ENCODE data around the gene WWOX. TPM values are rescaled to one million over a fixed set of nuclear protein-coding genes. Genes with fewer than 3 reads are reported as not detected.

The WWOX gene
- total RNA-seq, 1 donor from 2014 or later, result 28.2 TPM

- Mint-ChIP-seq H3K4me1 (ENCODE audit: unreplicated experiment) (peaks cover 5% of the 10 kb centered on the region), H3K27ac (no peak overlapping the region), H3K4me3 (no peak overlapping the region), H3K9me3 (no peaks in the 10 kb centered on the region), H3K27me3 (no peaks in the 10 kb centered on the region), H3K36me3 (peaks cover 3% of the 10 kb centered on the region)
- no peak for DNase-seq (ENCODE audit: extremely low spot score, unreplicated experiment)
- no peak for TF ChIP-seq CTCF (conservative IDR thresholded peaks at IDR 0.05)
Measured at GRCh38 chr16:78155791-78156345, 56.4 kb downstream of the WWOX start.

GRCh38 chr16:78161023-78161729 is 61.7 kb downstream of the WWOX start:
- no peaks in the 10 kb centered on the region for H3K27me3 Mint-ChIP-seq
- H3K4me1 Mint-ChIP-seq (ENCODE audit: unreplicated experiment), result peaks cover 1% of the 10 kb centered on the region
- H3K9me3 Mint-ChIP-seq, result peaks cover 5% of the 10 kb centered on the region
- H3K27ac Mint-ChIP-seq, result no peak overlapping the region
- no peak overlapping the region for H3K4me3 Mint-ChIP-seq
- peaks cover 10% of the 10 kb centered on the region for H3K36me3 Mint-ChIP-seq
- no peak for DNase-seq (ENCODE audit: extremely low spot score, unreplicated experiment)
- TF ChIP-seq CTCF (conservative IDR thresholded peaks at IDR 0.05), result no peak

- Mint-ChIP-seq H3K4me3 (no peak overlapping the region), H3K27me3 (no peaks in the 10 kb centered on the region), H3K9me3 (peaks cover 5% of the 10 kb centered on the region), H3K36me3 (peaks cover 7% of the 10 kb centered on the region), H3K27ac (no peak overlapping the region), H3K4me1 (ENCODE audit: unreplicated experiment) (no peaks in the 10 kb centered on the region)
- no peak for DNase-seq (ENCODE audit: extremely low spot score, unreplicated experiment)
- no peak for TF ChIP-seq CTCF (conservative IDR thresholded peaks at IDR 0.05)
Measured at GRCh38 chr16:78163772-78164670, 64.6 kb downstream of the WWOX start.

GRCh38 chr16:78170494-78170933 is 71.1 kb downstream of the WWOX start:
- no peak for DNase-seq (ENCODE audit: extremely low spot score, unreplicated experiment)
- H3K27me3 Mint-ChIP-seq, result no peaks in the 10 kb centered on the region
- TF ChIP-seq CTCF (conservative IDR thresholded peaks at IDR 0.05), result no peak
- no peak overlapping the region for H3K27ac Mint-ChIP-seq
- H3K4me1 Mint-ChIP-seq (ENCODE audit: unreplicated experiment), result no peaks in the 10 kb centered on the region
- no peaks in the 10 kb centered on the region for H3K9me3 Mint-ChIP-seq
- H3K4me3 Mint-ChIP-seq, result no peak overlapping the region
- H3K36me3 Mint-ChIP-seq, result no peaks in the 10 kb centered on the region

- no peak overlapping the region for H3K4me3 Mint-ChIP-seq
- H3K9me3 Mint-ChIP-seq, result no peaks in the 10 kb centered on the region
- H3K27me3 Mint-ChIP-seq, result no peaks in the 10 kb centered on the region
- DNase-seq (ENCODE audit: extremely low spot score, unreplicated experiment), result no peak
- TF ChIP-seq CTCF (conservative IDR thresholded peaks at IDR 0.05), result no peak
- no peak overlapping the region for H3K27ac Mint-ChIP-seq
- no peaks in the 10 kb centered on the region for H3K36me3 Mint-ChIP-seq
- H3K4me1 Mint-ChIP-seq (ENCODE audit: unreplicated experiment), result peaks cover 8% of the 10 kb centered on the region
Measured at GRCh38 chr16:78175287-78175686, 75.8 kb downstream of the WWOX start.
